Posterior cingulate gyrus (tissue), 11 donors: ENCODE data around the gene ISLR.
A peak's percentile ranks its signal among the peaks of the same experiment; 100 is the strongest.

Experiments used
- DNase-seq, 10 donors: peaks; one replicate each; pipeline versions ENCODE4 v3.0.0 to v3.0.0-alpha.2; 2020 to 2021; ENCODE audit warnings: mixed read lengths in 3 of 10
- intact Hi-C: fragments of 100-400 bp; cut with DNase I; formaldehyde crosslinking; loops from one replicate; pipeline ENCODE4 v1.15.1; 2023

Gene ISLR

DNA sequence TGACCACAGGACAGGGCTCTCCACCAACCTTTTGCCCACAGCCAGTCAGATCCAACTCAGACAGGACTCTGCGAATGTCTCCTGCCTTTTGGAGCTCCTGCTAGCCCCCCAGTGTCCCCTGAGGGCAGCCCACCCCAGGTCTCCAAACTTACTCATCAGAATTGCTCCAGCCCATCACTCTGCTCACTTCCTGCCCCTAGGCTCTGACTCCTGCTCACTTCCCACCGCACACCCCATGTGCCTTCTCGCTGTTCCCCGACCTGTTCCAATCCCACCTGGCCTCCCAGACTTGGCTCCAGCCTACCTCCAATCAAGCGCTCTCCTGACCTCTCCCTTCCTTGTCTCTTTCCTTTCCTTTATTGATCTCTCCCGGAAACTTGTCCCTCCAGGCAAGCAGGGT lies 35.0 kb downstream of the ISLR start:
- intact Hi-C loops: no loop called here
- no peak for DNase-seq

DNA sequence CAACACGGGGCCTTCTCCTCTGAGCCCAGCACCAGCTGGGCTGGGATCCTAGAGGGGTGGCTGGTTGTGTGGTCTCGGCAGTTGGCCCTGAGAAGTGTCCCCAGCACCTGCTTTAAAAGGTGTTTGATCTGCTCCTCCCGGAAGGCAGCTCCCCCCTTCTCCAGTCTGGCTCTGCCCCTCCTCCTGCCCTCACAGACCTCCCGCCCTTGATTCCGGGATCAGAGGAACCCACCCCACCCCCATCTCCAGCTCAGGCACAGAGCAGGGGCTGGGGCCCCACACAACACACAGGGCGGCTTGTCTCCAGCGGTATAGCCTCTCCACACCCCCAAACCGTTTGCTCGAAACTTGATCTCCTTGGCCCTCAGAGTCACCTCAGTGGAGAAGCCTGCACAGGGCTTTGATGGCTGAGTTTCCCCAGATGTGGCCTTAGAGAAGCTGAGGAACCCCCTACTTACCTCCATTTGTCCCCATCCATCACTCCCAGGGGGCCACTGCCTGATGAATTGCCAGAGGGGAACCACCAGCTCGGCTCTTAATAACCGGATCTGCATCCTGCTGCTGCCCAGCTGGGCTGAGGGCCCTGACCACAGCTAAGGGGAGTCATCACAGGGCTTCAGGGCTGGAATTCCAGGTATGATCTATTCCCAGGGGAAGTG lies 35.5 kb downstream of the ISLR start:
- intact Hi-C loops: no loop called here
- DNase-seq: no peak

DNA sequence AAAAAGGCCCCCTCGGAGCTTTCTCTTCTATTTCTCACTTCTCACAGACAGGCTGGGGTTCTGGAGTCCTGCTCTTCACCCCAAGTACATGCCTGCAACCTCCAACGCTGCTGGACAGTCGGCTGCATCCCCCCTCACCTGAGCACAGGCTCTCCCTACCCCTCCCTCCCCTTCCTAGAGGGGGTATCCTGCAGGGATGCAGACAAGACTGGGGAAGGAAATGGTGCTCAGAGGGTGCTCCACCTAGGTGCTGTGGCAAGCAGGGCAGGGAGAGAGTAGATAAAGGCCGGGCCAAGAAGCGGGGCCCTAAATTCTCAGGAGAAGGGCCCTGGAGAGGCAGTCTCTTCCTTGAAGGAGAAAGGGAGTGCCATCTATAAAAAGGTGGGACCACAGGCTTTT lies 36.0 kb downstream of the ISLR start:
- DNase-seq: no peak
- intact Hi-C loops: no loop called here

DNA sequence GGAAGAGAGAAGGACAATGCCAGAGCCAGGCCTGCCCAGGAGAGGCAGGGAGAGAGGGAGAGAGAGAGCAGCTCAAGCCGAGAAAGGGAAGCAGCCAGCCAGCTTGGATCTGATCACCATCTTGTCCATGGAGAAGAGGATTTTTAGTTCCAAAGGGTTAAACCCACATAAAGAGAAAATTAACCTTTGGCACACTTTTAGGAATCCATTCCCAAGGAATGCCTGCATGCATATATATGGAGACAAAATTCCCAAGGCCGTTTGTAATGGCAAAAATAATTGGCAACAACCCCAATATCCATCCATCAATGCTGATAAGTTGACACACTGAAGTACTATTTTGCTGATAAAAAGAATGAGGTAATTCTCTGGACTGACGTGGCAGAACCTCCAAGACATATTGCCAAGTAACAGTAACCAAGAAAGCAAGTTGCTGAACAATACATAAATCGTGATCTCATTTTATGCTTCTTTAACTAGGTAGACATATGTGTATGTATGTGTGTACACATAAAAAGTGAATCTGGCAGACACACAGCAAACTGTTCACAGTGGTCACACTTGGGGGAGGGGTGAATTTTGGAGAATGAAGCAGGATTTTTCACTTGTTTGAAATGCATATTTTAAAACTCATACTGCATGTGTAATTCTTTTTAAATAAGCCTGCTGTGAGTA lies 36.6 kb downstream of the ISLR start:
- no peak for DNase-seq
- intact Hi-C loops: no loop called here

DNA sequence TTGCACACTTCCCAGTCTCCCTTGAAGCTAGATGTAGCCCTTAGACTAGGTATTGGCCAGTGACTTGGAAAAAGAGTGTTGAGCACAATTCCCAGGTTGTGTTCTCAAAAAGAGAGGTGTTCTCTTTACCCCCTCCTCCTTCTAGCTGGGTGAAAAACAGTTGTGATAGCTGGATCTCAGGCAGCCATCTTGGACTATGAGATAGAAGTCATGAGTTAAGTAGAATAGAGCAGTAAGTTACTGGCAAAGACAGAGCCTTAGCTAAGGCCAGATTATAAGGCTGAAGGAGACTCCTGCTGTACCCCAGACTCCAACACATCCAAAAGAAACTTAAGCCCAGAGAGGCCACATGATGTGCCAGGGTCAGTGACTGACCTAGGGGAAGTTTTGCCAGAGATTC lies 37.2 kb downstream of the ISLR start:
- no peak for DNase-seq
- intact Hi-C loops: no loop called here

DNA sequence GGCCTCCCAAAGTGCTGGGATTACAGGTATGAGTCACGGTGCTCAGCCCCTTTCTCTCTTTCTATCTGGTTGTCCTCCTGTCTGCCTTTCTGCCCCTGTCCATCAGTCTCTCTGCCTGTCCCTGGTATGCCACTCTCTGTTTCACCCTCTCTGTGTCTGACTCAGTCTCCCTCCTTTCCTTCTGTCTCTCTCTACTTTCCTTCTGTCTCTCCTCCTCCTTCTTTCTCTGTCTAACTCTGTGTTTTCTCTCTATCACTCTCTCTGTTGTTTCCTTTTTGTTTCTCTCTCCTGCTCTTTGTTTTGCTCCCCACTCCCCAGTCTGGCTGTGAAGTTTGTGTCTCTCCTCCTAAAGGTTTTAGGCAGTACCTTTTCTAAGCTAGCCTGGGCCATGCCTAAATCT lies 38.1 kb downstream of the ISLR start:
- intact Hi-C loops: no loop called here
- DNase-seq: no peak

DNA sequence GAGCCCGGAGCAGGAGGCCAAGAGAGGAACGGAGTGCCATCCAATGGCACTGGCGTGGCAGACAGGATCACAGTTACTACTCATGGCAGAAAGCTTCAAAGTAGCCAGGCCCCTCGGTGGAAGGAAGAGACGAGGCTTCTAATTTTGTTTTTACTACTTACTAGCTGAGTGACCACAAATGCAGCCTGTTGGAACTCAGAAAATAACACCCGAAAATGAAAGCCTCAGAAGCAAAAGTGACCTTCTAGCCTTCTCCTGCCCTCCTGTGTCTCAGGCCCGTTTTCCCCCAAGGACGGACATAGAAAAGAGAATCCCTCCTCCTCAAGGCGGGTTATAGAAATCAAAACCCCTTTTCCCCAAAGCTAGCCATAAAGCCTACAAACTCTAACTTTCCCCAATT lies 39.0 kb downstream of the ISLR start:
- intact Hi-C loops: no loop called here

DNA sequence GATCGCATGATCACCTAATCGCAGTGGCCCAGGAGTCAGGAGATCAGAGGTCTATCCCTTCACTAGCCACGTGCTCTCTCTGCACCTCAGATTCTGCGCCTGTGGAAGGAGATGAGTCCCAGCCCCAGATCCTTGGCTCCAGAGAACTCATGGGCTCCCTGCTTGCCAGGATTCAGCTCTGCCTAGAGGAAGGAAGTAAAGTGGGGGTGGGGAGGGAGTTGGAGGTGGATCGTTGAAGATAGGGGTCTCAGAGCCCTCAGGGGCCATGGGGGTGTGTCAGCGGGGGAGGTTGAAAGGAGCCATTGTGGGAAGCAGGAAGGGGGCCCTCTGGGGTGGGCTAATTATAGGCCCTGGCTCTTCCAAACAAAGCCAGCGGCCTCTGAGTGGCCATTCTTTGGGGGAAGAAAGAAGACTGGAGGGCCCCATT lies 40.4 kb downstream of the ISLR start:
- intact Hi-C loops: no loop called here
- no peak for DNase-seq

More for the DNA sequence above, 39.0 kb downstream of the ISLR start:
- no peak for DNase-seq

DNA sequence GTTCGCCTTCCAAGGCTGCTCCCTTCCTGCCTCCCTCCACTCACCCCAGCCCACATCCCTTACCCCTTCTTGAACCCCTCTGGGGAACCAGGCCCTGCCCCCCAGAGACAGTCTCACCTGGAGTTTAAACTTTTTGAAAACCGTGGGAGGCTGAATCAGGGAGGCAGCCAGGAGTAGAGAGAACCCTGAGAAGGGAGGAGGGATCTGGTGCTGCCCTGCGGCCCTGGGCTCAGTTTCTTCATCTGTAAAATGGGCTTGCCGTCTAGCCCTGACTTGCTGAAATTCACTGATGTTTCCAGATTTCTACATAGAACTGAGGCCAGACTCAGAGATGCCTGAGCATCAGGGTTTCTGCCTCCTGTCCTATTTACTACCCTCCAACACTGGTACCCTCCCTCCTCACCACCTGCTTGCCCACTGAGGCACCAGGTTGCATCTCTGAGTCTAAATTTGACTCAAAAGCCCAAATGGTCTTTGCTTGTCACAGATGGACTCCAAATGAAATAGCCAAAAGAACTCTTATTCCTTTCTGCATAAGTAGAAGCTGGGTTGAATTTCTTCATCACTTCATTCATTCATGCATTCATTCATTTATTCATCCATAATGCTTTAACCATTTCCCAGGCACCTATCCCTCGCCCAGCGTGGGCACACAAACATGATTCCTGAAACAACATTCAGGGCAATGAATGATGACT lies 41.0 kb downstream of the ISLR start:
- DNase-seq: no peak
- intact Hi-C loops: no loop called here

DNA sequence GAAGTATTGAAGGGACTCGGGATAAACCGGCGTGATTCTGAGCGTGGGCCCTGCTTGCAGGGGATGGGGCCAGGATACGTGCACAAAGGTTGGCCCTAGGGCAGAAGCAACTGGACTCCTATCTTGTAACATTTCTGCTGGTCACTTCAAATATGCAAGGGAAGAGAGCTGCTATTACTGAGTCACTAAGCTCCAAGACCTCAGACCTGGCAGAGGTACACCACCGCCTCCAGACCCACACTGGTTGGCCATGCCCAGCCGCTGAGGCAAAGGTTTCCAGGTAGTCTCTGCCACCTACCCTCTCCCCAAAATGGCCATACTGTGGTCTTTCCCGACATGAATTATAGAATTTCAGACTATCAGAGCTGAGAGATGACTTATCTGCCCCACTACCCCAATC lies 42.4 kb downstream of the ISLR start:
- no peak for DNase-seq
- intact Hi-C loops: no loop called here

DNA sequence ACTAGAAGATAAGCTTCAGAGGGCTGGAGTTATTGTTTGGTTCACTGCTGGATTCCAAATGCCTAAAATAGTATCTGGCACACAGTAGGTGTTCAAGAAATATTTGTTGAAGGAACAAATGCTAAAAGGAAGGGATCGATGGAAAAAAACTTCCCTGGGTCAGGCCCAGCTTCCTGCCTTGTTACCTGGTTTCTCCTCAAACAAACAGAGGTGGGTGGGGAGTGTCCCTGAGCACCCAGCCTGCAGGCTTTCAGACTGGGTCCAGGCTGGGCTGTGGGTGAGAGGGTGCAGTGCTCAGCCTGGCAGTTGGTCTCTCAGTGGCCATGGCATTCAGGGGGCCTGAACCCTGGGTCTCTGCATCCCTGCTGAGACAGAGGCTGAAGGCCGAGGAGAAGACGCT lies 43.4 kb downstream of the ISLR start:
- intact Hi-C loops: no loop called here
- DNase-seq: no peak

DNA sequence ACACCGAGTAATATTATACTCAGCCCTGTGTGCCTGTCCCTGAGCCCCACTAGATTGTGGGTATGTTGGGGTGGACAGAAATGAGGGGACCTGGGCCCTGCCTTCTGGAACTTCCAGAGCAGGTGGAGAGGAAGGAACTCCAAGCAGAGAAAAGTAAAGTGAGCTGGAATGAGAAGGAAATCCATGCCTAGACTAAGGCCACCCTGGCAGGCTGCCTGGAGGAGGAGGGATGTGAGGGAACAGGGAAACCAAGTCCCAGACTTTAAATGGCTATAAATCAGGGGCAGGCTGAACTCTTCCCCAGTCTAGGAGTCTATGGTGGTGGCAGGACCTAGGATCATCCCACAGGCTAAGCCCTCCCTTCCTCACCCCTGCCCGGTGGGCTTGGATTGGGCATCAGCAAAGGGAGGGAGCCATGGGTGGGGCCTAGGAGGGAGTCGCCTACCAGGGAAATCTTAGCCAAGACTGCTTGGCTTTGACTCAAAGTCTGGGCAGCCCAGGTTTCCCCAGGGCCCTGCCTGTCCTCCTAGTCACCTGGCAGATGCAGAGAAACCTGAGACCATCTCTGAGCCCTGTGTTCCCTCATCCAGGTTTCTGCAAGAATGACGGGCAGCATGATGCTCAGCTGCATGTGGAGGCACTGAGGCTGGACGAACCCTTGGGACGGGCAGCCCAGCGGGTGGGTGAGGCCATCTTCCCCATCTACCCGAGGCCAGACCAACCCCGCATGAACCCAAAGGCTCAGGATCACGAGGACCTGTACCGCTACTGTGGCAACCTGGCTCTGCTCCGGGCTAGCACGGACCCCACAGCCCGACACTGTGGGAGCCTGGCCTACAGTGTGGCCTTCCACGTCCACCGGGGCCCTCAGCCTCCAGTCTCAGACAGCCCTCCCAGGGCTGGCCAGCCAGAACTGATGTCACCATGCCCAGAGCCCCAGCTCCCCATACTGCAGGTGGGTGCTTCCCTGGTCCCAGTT lies 44.7 kb downstream of the ISLR start:
- no peak for DNase-seq
- intact Hi-C loops: no loop called here

DNA sequence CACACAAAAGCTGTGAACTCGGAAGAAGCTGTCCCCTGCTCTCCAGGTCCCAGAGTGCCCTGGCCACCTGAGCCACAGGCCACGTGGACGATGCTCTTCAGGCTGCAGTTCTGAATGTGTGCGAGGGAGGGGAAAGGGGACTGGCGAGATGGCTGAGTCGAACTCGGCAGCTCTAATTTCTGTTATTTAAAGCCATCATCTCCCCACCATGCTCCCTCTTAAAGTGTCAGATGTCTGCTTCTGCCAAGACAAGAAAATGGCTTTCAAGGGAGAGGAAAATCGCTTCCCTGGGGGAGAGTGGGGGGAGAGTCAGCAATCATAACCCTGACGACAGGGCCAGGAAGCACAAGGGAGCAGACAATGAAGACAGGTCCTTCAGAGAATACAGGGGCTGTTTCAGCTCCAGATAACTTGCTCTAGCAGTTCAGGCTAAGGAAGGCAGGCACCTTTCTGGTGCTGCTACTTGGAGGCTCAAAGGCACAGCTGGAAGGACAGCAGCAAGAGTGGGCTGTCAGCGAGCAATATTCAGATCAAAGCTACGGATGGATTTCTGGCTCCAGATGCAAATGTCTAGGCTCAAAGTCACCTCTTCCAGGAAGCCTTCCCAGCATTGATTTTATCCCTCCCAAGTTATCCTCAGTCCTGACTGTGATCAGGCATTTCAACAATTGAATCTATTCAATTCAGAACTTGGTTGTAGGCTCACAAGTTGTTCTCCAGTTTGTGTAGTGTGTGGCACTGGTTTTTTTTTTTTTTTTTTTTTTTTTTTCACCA lies 47.2 kb downstream of the ISLR start:
- no peak for DNase-seq
- intact Hi-C loops: loop anchor here (5.0 to 10.0 kb wide), 2 partner anchors 42 to 86 kb away; partner anchors contain the start of gene ISLR2

DNA sequence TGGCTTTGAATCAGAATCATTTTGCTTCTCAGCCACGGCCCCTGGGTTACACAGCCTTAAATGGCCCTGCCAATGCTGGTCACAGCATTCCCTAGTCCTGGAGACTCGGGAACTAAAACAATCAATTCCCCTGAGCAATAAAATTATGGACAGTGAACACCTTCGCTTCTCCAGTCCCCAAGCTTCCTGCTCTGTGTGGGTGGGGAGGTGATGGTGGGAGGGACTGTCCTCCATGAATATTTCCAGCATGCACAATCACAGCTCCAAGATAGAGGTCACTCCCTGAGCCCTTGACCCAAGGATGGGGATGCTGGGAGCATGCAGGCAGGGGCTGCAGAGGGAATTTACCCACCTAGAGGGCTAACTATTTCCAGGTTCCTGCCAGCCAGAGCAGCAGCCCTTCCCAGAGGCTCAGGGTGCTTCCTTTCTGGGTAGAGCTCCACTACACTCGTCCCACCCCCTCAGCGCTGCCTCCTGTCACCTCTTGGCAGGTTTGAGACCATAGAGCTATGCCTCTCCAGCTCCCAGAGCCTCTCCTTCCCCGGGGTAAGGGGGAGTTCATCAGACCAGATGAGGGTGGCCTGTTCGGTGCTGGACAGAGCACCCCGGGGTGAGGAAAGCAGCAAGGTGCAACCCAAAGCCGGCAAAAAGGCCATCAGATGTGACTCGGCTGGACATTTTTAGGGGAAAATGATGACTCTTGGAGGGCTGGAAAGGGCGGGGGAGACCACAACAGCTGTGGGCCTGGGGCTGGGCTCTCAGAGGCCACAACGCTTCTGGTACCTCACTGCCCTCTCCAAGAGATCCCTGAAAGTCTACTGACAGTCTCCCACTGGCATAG lies 48.1 kb downstream of the ISLR start:
- intact Hi-C loops: loop anchor here (5.0 to 10.0 kb wide), 2 partner anchors 41 to 87 kb away; partner anchors contain the start of gene ISLR2
- no peak for DNase-seq

DNA sequence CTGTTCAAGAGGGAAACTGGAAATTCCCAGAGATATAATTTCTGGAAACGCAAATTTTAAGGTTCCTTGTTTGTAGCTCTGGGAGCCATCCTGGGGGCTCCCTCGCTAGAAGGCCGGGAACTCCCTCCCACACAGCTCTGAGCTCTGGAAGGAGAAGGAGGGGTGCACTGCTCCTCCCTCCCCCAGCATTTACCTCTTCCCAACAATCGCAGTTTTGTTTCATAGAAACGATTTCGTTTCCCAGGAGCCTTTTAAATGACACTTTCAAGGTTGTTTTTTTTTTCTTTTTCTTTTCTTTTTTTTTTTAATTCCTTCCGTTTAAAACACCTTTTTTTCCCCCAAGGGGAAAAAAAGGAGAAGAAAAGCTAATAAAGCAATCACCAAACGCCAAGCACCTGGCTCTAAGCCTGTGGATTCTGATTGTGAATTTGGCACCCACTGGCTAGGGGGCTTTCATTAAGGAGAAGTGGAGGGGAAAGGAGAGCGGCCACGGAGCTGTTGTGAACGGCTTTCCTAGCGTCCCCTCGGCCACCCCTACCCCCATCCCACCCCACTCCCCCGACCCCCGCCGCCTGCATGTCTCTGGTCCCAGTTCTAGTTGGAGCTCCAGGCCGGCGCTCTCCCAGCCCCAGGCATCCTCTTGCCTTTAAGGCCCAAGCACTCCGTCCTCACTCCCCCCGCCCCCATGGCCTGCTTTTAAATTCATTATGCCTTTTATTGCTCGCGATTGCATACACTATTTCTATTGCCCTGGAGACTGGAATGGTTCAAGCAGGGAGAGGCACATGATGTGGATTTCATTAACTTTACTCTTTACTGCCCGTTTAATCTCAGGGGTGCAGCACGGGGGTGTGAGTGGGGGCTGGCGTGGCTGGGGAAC lies 49.0 kb downstream of the ISLR start:
- peak in 1 of 10 donors; percentile 50 for DNase-seq
- intact Hi-C loops: loop anchor here (5.0 to 10.0 kb wide), 2 partner anchors 40 to 88 kb away; partner anchors contain the start of gene ISLR2

DNA sequence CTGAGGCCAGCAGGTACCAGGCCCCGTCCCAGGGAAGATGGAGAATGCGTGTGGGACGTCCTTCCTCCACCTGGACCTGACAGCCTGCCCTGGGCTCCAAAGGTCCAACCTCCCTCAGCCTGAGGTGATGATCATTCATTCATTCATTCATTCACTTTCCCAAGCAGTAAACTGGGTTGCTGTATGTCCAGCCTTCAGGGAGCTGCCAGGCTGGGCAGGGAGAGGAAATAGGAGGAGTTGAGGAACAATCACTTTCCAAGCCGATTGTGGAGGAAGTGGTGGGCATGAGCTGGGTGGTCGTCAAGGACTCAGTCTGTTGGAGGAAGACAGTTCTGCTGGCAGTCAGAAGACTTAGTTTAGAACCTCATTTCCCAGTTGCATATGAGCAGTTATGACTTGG lies 52.4 kb downstream of the ISLR start:
- intact Hi-C loops: loop anchor here (10.0 kb wide), 1 partner anchor 91 kb away; the partner anchor contains the start of gene ISLR2
- peak in 1 of 10 donors; percentile 28 for DNase-seq
